ENCODE measurements around the gene INPP5D.
"Not testable (repeated sequence)": the region's sequence is repeated elsewhere in the genome, so short reads cannot be mapped to it uniquely, and the experiment has no call there.

- not testable (repeated sequence) for TF ChIP-seq CTCF (conservative IDR thresholded peaks at IDR 0.05; ENCODE audit: low read length); EZH2phosphoT487 (IDR thresholded peaks at IDR 0.05; ENCODE audit: borderline replicate concordance, low read depth, low read length)
These were observed 63.4 kb downstream of the INPP5D start for GRCh38 chr2:233123576-233123975.

All from OCI-LY7 (cell line).